NCI-H345 treated with DMSO at 0.1 percent for 48 hours (cell line): ENCODE results near the gene POGLUT3.
A peak's percentile ranks its signal among the peaks of the same experiment; 100 is the strongest.

Experiments used
- DNase-seq: peaks from one replicate; lab custom pipeline; 2025; ENCODE audit not compliant: unreplicated experiment; lab: John Stamatoyannopoulos, UW

Gene POGLUT3

GRCh38 chr11:108501396-108501795 lies 3.2 kb upstream of the POGLUT3 start:
- DNase-seq: no peak

GRCh38 chr11:108500721-108501120 lies 2.5 kb upstream of the POGLUT3 start:
- DNase-seq: no peak

- DNase-seq: no peak
These were observed 2.0 kb upstream of the POGLUT3 start for GRCh38 chr11:108500169-108500568.

GRCh38 chr11:108498816-108499408 lies 728 bp upstream of the POGLUT3 start:
- DNase-seq: no peak

GRCh38 chr11:108497317-108498045 lies 703 bp downstream of the POGLUT3 start:
- peak; percentile 47 for DNase-seq

- DNase-seq: no peak
These were observed 1.4 kb downstream of the POGLUT3 start for GRCh38 chr11:108496643-108497256.

- no peak for DNase-seq
These were observed 2.9 kb downstream of the POGLUT3 start for GRCh38 chr11:108495326-108495725.

- peak; percentile 49 for DNase-seq
These were observed 4.0 kb downstream of the POGLUT3 start for GRCh38 chr11:108494182-108494581.

GRCh38 chr11:108491936-108492335 lies 6.2 kb downstream of the POGLUT3 start:
- no peak for DNase-seq

- no peak for DNase-seq
These were observed 11.4 kb downstream of the POGLUT3 start for GRCh38 chr11:108486828-108487227.

GRCh38 chr11:108486331-108486730 lies 11.9 kb downstream of the POGLUT3 start:
- DNase-seq: no peak

GRCh38 chr11:108483163-108483562 lies 15.0 kb downstream of the POGLUT3 start:
- DNase-seq: no peak

- DNase-seq: no peak
These were observed 23.3 kb downstream of the POGLUT3 start for GRCh38 chr11:108474664-108475463.

- DNase-seq: no peak
These were observed 25.5 kb downstream of the POGLUT3 start for GRCh38 chr11:108472681-108473080.

- no peak for DNase-seq
These were observed 29.7 kb downstream of the POGLUT3 start for GRCh38 chr11:108468478-108468864.

GRCh38 chr11:108467091-108467823 lies 30.9 kb downstream of the POGLUT3 start, which contains the start of gene C11orf65:
TSS of gene C11orf65 (minus strand) at chr11:108467529. CDS start at chr11:108461559, 5,970 bp downstream.
- peak; percentile 96 for DNase-seq

GRCh38 chr11:108466405-108466804 lies 31.8 kb downstream of the POGLUT3 start:
- no peak for DNase-seq

GRCh38 chr11:108453207-108453835 lies 44.9 kb downstream of the POGLUT3 start:
- no peak for DNase-seq
